ENCODE data around the gene BCAR1. TPM values are rescaled to one million over a fixed set of nuclear protein-coding genes. Genes with fewer than 3 reads are reported as not detected.

BCAR1 gene
- total and polyA plus RNA-seq, 2 of the 13 experiments (the other 11 are each of a cell fraction or from before 2014, with no cell fraction given): 48.1 to 51.7 TPM

GRCh38 chr16:75237398-75238131 lies 13.9 kb downstream of the BCAR1 start:
- BruUV-seq (replicated peaks): no TSS peak
- Histone ChIP-seq H3K4me3 (replicated peaks in 1 of 3; ENCODE audit: insufficient read depth in 1 of 3, low read depth in 2 of 3, low read length in 3 of 3) (peak overlapping the region in 1 of 3 experiments; percentile 17; a peak in 1 of 6 replicates), H3K27me3 (ENCODE audit: control insufficient read depth in 1 of 2, insufficient read depth in 2 of 2, low read length in 2 of 2) (no peaks in the 10 kb centered on the region), H3K79me2 (ENCODE audit: insufficient read depth, low read length) (peaks cover 43% of the 10 kb centered on the region), H3K36me3 (replicated peaks in 1 of 2; ENCODE audit: control insufficient read depth in 1 of 2, insufficient read depth in 2 of 2, low read length in 2 of 2) (peaks cover 52 to 63% of the 10 kb centered on the region in 2 experiments), H3K4me1 (ENCODE audit: insufficient read depth, low read length) (peaks cover 55% of the 10 kb centered on the region), H3K9ac (ENCODE audit: insufficient read depth, low read depth, low read length) (peak overlapping the region; percentile 72), H2AFZ (ENCODE audit: low read length) (no peak overlapping the region), H4K20me1 (ENCODE audit: insufficient read depth, low read length) (peaks cover 8% of the 10 kb centered on the region), H3K27ac (ENCODE audit: extremely low read length, insufficient read depth, low read length) (peak overlapping the region; percentile 77), H3K4me2 (ENCODE audit: low read depth, low read length) (peak overlapping the region; percentile 60), H3K9me3 (ENCODE audit: low read length) (no peaks in the 10 kb centered on the region)
- WGBS (ENCODE audit: low lambda C conversion rate): 98% methylated on average over 10 of the region's 18 CpGs
- in situ Hi-C loops (cut with HindIII; ENCODE audit: extremely low pct_ligation_motif_present, low pct_unique_long_range_greater_than_20kb) (no loop called here), intact Hi-C loops (cut with micrococcal nuclease; ENCODE audit: unreplicated experiment) (loop anchor here (2.0 kb wide), 2 partner anchors 25 to 147 kb away; no protein-coding TSS in a partner anchor)
- FAIRE-seq (no peak), ATAC-seq (peak; percentile 0; the same call in 2 of the 3 replicates), DNase-seq (ENCODE audit: low spot score) (no peak)
- ChIA-PET CTCF (ENCODE audit: low intra/inter-chr PET ratio, low total read pairs) (no interaction called here), POLR2A (interaction anchor here (1.8 to 4.2 kb wide), 4 partner anchors 13 to 69 kb away, joined by 4 to 27 read pairs (median 12); partner anchors contain the start of gene BCAR1)
- TF ChIP-seq HMG20A (CRISPR knock-in tag; IDR thresholded peaks at IDR 0.05; ENCODE audit: borderline replicate concordance): no peak
- TF ChIP-seq NFKB2 (CRISPR knock-in tag; IDR thresholded peaks at IDR 0.05; ENCODE audit: borderline replicate concordance): 0 out of 2 replicates have a peak, but pooled peaks have one; percentile 3
- TF ChIP-seq, protein P1, sequence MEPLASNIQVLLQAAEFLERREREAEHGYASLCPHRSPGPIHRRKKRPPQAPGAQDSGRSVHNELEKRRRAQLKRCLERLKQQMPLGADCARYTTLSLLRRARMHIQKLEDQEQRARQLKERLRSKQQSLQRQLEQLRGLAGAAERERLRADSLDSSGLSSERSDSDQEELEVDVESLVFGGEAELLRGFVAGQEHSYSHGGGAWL (CRISPR knock-in tag; IDR thresholded peaks at IDR 0.05): no peak
- peak; percentile 89 for TF ChIP-seq SRSF1 (optimal IDR thresholded peaks at IDR 0.05; ENCODE audit: low read depth, low read length)
- no peak for TF ChIP-seq KMT2B (CRISPR knock-in tag; IDR thresholded peaks at IDR 0.05)
- TF ChIP-seq KDM3A (CRISPR knock-in tag; IDR thresholded peaks at IDR 0.05; ENCODE audit: low read depth): peak; percentile 3; the same call in 1 of the 2 replicates
- TF ChIP-seq, protein P2, sequence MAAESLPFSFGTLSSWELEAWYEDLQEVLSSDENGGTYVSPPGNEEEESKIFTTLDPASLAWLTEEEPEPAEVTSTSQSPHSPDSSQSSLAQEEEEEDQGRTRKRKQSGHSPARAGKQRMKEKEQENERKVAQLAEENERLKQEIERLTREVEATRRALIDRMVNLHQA (CRISPR knock-in tag; IDR thresholded peaks at IDR 0.05): no peak
- TF ChIP-seq MYC (CRISPR knock-in tag; IDR thresholded peaks at IDR 0.05; ENCODE audit: borderline replicate concordance): 0 out of 2 replicates have a peak, but pooled peaks have one; percentile 1
- TF ChIP-seq ZFY (CRISPR knock-in tag; IDR thresholded peaks at IDR 0.05): peak; percentile 20; the same call in 1 of the 2 replicates
- 0 out of 2 replicates have a peak, but pooled peaks have one; percentile 12 for TF ChIP-seq ZNF704 (CRISPR knock-in tag; IDR thresholded peaks at IDR 0.05; ENCODE audit: borderline replicate concordance)

All from HepG2 (cell line).